Measurements from ENCODE around the gene BAZ2B. TPM values are rescaled to one million over a fixed set of nuclear protein-coding genes. Genes with fewer than 3 reads are reported as not detected.

Gene BAZ2B
- total and polyA plus RNA-seq, 2 experiments from 2014 or later, result 51.7 to 62.9 TPM

- Mint-ChIP-seq H3K4me3 (no peak overlapping the region), H3K36me3 (ENCODE audit: low read depth) (peaks cover 17% of the 10 kb centered on the region; the same call in 2 of the 3 replicates)
- H2AFZ ChIP-seq, result no peak overlapping the region
Observed at GRCh38 chr2:159497847-159498246, 118.5 kb downstream of the BAZ2B start.

More at GRCh38 chr2:159497847-159498246, 118.5 kb downstream of the BAZ2B start:
- Mint-ChIP-seq H3K4me1 (no peaks in the 10 kb centered on the region), H3K9me3 (peaks cover 5% of the 10 kb centered on the region; the same call in 1 of the 3 replicates), H3K27ac (no peak overlapping the region), H3K27me3 (ENCODE audit: insufficient read depth, low read depth, poor library complexity) (peaks cover 2% of the 10 kb centered on the region)
- Histone ChIP-seq H3K27me3 (ENCODE audit: insufficient read depth) (no peaks in the 10 kb centered on the region), H3K9me2 (ENCODE audit: insufficient read depth) (no peaks in the 10 kb centered on the region), H3K36me3 (ENCODE audit: insufficient read depth) (no peaks in the 10 kb centered on the region), H3K79me2 (replicated peaks; ENCODE audit: insufficient read depth) (no peaks in the 10 kb centered on the region), H4K20me1 (replicated peaks; ENCODE audit: insufficient read depth) (peaks cover 4% of the 10 kb centered on the region; the same call in 1 of the 2 replicates), H3K27ac (ENCODE audit: low read depth) (no peak overlapping the region), H3K4me2 (no peak overlapping the region), H3F3A (replicated peaks; ENCODE audit: low read depth) (no peaks in the 10 kb centered on the region), H3K4me3 (no peak overlapping the region), H3K4me1 (ENCODE audit: insufficient read depth) (no peaks in the 10 kb centered on the region)
- ATAC-seq, result no peak
- TF ChIP-seq NANOG (IDR thresholded peaks at IDR 0.05; ENCODE audit: borderline replicate concordance) (no peak), ZNF462 (CRISPR knock-in tag; IDR thresholded peaks at IDR 0.05) (no peak), ZNF114 (CRISPR knock-in tag; IDR thresholded peaks at IDR 0.05) (no peak), JUNB (IDR thresholded peaks at IDR 0.05; ENCODE audit: unreplicated experiment) (no peak)
- TF ChIP-seq, protein P1, sequence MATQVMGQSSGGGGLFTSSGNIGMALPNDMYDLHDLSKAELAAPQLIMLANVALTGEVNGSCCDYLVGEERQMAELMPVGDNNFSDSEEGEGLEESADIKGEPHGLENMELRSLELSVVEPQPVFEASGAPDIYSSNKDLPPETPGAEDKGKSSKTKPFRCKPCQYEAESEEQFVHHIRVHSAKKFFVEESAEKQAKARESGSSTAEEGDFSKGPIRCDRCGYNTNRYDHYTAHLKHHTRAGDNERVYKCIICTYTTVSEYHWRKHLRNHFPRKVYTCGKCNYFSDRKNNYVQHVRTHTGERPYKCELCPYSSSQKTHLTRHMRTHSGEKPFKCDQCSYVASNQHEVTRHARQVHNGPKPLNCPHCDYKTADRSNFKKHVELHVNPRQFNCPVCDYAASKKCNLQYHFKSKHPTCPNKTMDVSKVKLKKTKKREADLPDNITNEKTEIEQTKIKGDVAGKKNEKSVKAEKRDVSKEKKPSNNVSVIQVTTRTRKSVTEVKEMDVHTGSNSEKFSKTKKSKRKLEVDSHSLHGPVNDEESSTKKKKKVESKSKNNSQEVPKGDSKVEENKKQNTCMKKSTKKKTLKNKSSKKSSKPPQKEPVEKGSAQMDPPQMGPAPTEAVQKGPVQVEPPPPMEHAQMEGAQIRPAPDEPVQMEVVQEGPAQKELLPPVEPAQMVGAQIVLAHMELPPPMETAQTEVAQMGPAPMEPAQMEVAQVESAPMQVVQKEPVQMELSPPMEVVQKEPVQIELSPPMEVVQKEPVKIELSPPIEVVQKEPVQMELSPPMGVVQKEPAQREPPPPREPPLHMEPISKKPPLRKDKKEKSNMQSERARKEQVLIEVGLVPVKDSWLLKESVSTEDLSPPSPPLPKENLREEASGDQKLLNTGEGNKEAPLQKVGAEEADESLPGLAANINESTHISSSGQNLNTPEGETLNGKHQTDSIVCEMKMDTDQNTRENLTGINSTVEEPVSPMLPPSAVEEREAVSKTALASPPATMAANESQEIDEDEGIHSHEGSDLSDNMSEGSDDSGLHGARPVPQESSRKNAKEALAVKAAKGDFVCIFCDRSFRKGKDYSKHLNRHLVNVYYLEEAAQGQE (IDR thresholded peaks at IDR 0.05; ENCODE audit: unreplicated experiment), result no peak
- no peak for DNase-seq (ENCODE audit: low spot score)

All from GM23338 (cell line).